Thyroid gland (tissue), 4 donors: ENCODE results near the gene DPP6.

Experiments used
- CTCF ChIP-seq, 6 experiments: fragments of 200-600 bp in 3 of 6; fragments of 450-650 bp in 3 of 6; sonication (generic) in 3 of 6; IDR thresholded peaks; one replicate each; pipeline ENCODE4 v1.5.1; 2016 to 2019; ENCODE audit warnings: antibody characterized with exemption in 6 of 6, mild to moderate bottlenecking in 2 of 6, inconsistent platforms in 1 of 6, moderate library complexity in 1 of 6
- POLR2A ChIP-seq, 2 donors: fragments of 450-650 bp; IDR thresholded peaks; one replicate each; pipeline ENCODE4 v1.6.1; 2017; ENCODE audit warnings: antibody characterized with exemption in 2 of 2, mild to moderate bottlenecking in 2 of 2, moderate library complexity in 1 of 2

- TF ChIP-seq POLR2A (IDR thresholded peaks at IDR 0.05) (no peak), CTCF (IDR thresholded peaks at IDR 0.05) (no peak)
Observed at GRCh38 chr7:154919344-154920225, 867.4 kb downstream of the DPP6 start.
